ACC112 (cell line): ENCODE results near the gene CAMTA1.

ENCODE experiments used
- H2AFZ ChIP-seq: fragments of 200-600 bp; sonication (generic); one replicate; pipeline ENCODE4 v1.6.0; 2017; ENCODE audit warnings: antibody characterized with exemption, low read length; ENCODE audit not compliant: unreplicated experiment
- H3K27ac ChIP-seq: fragments of 200-600 bp; sonication (generic); 2 replicates; pipeline ENCODE4 v1.5.1; 2014; ENCODE audit warnings: low read depth, mild to moderate bottlenecking, antibody characterized with exemption, low read length, moderate library complexity
- H3K27me3 ChIP-seq: fragments of 200-600 bp; sonication (generic); 2 replicates; pipeline ENCODE4 v1.6.1; 2014; ENCODE audit warnings: mild to moderate bottlenecking, antibody characterized with exemption, low read length, moderate library complexity, mixed read lengths; ENCODE audit not compliant: insufficient read depth
- H3K36me3 ChIP-seq: fragments of 200-600 bp; sonication (generic); 2 replicates; pipeline ENCODE4 v1.6.1; 2016; ENCODE audit warnings: mild to moderate bottlenecking, antibody characterized with exemption, low read length, moderate library complexity, mixed read lengths; ENCODE audit not compliant: insufficient read depth
- H3K4me1 ChIP-seq: fragments of 200-600 bp; sonication (generic); one replicate; pipeline ENCODE4 v1.6.1; 2016; ENCODE audit warnings: low read length, mixed read lengths; ENCODE audit not compliant: insufficient read depth, unreplicated experiment, control insufficient read depth
- H3K4me3 ChIP-seq: fragments of 200-600 bp; sonication (generic); 2 replicates; pipeline ENCODE4 v1.5.1; 2014; ENCODE audit warnings: mild to moderate bottlenecking, low read depth, low read length
- H3K79me2 ChIP-seq: fragments of 200-600 bp; sonication (generic); one replicate; pipeline ENCODE4 v1.6.0; 2016; ENCODE audit warnings: low read length; ENCODE audit not compliant: control insufficient read depth, unreplicated experiment, insufficient read depth

The CAMTA1 gene

DNA sequence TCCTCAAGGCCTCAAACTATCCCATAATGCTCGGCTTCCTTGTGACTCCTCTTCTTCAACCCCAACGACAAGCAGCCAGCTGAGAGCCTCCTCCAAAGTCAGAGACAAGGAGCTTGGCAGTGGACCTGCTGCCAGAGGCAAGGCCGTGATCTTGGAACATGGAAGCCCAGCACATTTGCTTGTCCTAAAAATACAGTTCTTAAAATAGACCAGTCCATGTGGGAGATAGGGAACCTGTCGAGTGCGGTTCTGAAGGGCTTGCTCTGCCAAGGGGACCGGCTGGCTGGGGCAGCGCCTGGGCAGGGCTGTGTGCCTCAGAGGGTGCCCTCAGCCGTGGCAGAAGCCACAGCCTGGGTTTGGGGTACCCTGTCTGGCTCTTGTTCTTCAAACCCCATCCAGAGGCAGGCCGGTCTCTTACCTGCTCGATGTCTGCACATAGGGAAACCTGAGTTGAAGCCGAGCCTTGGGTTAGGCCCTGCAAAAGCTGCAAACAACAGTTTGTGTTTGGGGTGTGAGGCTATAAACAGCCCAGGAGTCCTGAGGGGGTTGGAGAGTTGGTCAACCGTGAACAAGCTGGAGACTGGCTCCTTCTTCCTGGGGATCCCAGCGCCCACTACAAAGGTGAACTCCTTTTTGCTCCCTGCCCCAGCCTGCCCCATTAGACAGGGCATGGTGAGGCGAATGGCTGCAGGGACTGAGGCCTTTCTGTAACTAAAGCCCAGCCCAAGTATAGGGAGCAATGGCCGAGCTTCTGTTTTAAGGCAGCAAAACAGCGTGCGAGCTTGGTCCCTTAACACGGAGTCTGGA is 228.8 kb downstream of the CAMTA1 start:
- Histone ChIP-seq H3K4me1 (no peaks in the 10 kb centered on the region), H3K27ac (no peak overlapping the region)

DNA sequence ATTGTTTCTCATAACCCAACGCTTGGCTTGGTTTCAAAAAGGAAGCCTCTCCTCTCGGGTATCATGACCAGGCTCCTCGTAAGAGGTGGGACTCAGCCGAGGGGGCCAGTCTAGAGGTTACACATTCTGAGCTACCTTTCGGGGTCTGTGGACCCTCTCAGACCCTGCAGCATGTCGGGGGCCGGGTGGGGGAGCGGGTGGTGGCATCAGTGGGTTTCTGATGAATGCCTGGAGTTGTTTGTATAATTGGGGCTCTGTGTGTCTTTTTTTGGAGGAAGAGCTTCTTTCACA is 229.3 kb downstream of the CAMTA1 start:
- peaks cover 48% of the 10 kb centered on the region for H3K27me3 ChIP-seq
- H3K79me2 ChIP-seq = no peaks in the 10 kb centered on the region
- H3K27ac ChIP-seq = no peak overlapping the region
- no peak overlapping the region for H2AFZ ChIP-seq
- H3K36me3 ChIP-seq = no peaks in the 10 kb centered on the region
- H3K4me1 ChIP-seq = no peaks in the 10 kb centered on the region
- no peak overlapping the region for H3K4me3 ChIP-seq

More for the DNA sequence above, 228.8 kb downstream of the CAMTA1 start:
- H3K79me2 ChIP-seq = no peaks in the 10 kb centered on the region
- no peak overlapping the region for H3K4me3 ChIP-seq
- H2AFZ ChIP-seq = no peak overlapping the region
- H3K36me3 ChIP-seq = no peaks in the 10 kb centered on the region
- peaks cover 48% of the 10 kb centered on the region for H3K27me3 ChIP-seq

DNA sequence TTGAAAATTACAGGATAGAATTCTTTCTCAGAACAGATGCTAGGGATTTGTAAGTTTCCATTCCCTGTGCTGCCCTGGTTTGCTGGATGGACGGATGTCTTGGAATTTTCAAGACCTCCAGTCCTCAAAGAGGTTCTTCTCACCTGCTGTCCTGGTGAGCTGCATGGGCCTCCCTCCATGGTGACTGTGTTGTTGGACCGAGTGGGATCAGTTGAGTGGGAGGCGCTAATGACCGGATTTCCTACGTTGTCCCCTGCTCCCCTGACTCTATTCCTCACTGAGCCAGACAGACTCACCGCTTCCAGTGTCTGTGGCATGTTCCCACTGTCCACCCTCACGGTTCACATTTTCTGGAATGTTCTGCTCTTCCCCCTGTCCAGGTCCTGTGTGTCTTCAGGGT is 229.8 kb downstream of the CAMTA1 start:
- peaks cover 47% of the 10 kb centered on the region for H3K27me3 ChIP-seq
- no peak overlapping the region for H2AFZ ChIP-seq
- no peak overlapping the region for H3K27ac ChIP-seq
- H3K4me1 ChIP-seq = no peaks in the 10 kb centered on the region
- H3K36me3 ChIP-seq = no peaks in the 10 kb centered on the region
- H3K4me3 ChIP-seq = no peak overlapping the region
- no peaks in the 10 kb centered on the region for H3K79me2 ChIP-seq

DNA sequence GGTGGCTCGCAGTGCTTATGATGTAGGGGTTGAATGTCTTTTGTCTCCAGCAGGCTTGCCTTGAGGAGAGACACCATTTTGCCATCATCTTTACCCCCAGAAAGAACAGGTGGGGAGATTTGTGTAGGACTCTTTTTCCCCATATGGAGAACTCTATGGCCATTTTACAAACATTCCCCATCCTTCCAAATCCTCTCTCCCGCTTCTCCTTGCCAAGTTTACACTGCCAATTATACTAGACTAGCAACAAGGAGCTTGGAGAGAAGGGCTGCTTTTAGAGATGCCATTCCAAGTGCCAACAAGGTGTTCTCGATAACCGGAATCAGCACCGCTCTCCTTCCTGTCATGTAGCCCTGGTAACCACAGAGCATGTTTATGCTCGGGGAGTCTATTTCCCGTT is 233.1 kb downstream of the CAMTA1 start:
- Histone ChIP-seq H3K36me3 (no peaks in the 10 kb centered on the region), H3K27me3 (peaks cover 59% of the 10 kb centered on the region), H3K4me1 (no peaks in the 10 kb centered on the region), H3K4me3 (no peak overlapping the region), H3K79me2 (no peaks in the 10 kb centered on the region), H2AFZ (no peak overlapping the region), H3K27ac (no peak overlapping the region)

DNA sequence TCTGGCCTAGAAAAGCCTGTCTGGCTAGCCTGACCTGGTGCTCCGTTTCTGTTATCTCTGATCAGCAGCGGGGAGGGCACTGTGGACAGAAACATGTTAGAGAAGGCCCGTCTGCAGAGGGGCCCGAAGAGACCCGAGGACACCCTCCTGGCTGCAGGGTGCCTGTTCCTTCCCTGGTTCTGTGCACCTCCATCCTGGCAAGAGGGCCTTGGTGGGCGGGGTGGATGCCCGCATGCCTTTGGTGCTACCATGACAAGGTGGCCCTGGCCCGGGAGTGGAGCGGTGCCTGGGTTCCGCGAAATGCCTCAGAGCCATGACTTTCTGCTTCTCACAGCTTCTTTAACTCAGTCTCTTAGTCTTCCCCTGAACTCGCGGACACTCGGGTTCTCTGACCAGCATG is 233.6 kb downstream of the CAMTA1 start:
- peaks cover 61% of the 10 kb centered on the region for H3K27me3 ChIP-seq
- no peaks in the 10 kb centered on the region for H3K79me2 ChIP-seq
- H3K27ac ChIP-seq = no peak overlapping the region
- H3K36me3 ChIP-seq = no peaks in the 10 kb centered on the region
- H3K4me3 ChIP-seq = no peak overlapping the region
- H2AFZ ChIP-seq = no peak overlapping the region
- no peaks in the 10 kb centered on the region for H3K4me1 ChIP-seq

DNA sequence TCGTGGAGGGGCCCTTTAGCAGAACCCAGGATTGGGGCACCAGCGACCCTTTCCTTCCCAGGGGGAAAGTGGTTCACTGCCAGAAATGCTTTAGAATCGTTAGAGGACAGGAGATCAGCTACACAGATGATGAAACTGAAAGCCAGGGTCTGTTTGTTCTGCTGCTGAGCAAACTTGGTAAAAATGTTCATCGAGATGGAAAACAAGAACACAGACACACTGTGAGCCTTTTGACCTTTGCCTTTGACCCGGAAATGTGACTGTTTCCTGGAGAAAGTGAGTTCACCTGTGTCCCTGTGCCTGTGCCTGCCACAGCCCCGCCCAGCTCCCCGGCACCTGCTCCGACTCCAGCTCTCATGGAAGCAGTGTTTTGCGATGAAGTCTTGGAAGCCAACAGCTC is 234.3 kb downstream of the CAMTA1 start:
- Histone ChIP-seq H3K27me3 (peaks cover 67% of the 10 kb centered on the region), H3K4me1 (no peaks in the 10 kb centered on the region), H3K27ac (no peak overlapping the region), H3K79me2 (no peaks in the 10 kb centered on the region), H3K4me3 (no peak overlapping the region), H3K36me3 (no peaks in the 10 kb centered on the region), H2AFZ (no peak overlapping the region)

DNA sequence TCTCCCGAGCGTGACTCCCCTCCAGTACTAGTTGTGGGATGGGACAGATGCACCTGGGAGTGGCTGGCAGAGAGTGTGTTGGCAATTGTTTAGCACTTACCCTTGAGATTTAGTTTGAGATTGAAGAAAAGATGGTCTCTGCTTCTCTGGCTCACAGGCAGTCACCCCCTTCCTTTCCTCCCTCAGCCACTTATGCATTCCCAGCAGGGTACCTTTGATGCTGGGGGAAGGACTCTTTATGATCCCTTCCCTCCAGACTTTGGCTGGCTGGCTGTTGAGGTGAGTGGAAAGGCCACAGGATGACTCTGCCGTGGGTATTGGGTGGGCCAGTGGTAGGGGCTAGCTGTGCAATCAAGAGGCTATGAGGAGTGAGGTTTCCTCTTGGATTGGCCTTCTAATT is 236.8 kb downstream of the CAMTA1 start:
- Histone ChIP-seq H3K27ac (no peak overlapping the region), H2AFZ (no peak overlapping the region)

DNA sequence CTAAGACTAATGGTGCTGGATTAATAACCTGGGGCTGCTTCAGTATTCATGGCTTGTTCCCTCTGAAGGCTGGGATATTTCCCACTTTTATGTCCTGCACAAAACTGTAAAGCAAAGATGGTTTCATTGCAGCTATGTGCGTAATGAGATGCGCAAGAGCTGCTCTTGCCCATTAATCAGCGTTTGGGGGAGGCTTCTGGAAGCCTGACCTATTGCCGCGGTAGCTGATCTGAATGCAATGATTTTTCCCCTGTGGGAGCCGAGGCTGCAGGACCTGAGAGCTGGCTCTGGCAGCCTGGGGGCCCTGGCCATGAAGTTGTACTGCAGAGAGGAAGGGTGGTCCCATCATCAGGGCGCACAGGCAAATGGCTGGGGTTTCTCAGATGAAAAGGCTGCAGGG is 239.8 kb downstream of the CAMTA1 start:
- Histone ChIP-seq H3K36me3 (no peaks in the 10 kb centered on the region), H3K27me3 (peaks cover 59% of the 10 kb centered on the region), H3K4me1 (no peaks in the 10 kb centered on the region), H2AFZ (no peak overlapping the region), H3K27ac (no peak overlapping the region), H3K79me2 (no peaks in the 10 kb centered on the region), H3K4me3 (no peak overlapping the region)

More for the DNA sequence above, 236.8 kb downstream of the CAMTA1 start:
- Histone ChIP-seq H3K36me3 (no peaks in the 10 kb centered on the region), H3K4me1 (no peaks in the 10 kb centered on the region), H3K79me2 (no peaks in the 10 kb centered on the region), H3K4me3 (no peak overlapping the region), H3K27me3 (peaks cover 62% of the 10 kb centered on the region)

DNA sequence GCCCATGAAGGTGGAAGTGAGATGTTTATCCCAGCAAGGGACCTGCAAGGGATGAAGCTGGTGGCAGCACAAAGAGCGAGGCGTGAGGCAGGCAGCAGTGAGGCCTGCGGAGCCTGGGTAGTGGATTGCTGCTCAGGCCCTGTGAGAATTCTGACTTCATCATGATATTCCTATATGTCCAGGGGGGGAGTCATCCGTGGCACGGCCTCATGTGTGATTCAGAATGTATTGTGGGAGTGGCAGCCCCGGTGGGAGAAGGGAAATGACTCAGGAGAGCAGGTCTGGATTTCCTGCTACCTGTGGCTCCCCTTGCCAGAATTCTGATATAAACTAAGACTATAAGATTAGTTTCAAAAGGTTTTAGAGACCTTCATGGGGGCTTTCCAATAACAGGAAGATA is 240.9 kb downstream of the CAMTA1 start:
- Histone ChIP-seq H3K27ac (no peak overlapping the region), H3K27me3 (peaks cover 50% of the 10 kb centered on the region), H3K4me3 (no peak overlapping the region), H3K4me1 (no peaks in the 10 kb centered on the region), H2AFZ (no peak overlapping the region), H3K79me2 (no peaks in the 10 kb centered on the region), H3K36me3 (no peaks in the 10 kb centered on the region)

DNA sequence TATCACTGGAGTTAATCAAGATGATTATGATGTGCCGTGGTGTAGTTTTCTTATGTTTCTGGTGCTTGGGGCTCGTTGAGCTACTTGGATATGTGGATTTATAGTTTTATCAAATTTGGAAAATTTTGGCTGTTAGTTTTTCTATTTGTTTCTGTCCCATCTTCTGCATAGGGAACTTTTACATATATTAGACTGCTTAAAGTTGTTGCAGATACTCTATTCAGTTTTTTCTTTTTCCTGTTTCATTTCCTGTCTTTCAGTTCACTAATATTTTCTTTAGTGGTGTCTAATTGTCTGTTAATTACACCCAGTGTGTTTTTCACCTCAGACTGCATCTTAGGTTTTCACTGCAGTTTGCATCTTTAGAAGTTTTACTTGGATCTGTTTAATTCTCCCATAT is 247.7 kb downstream of the CAMTA1 start:
- Histone ChIP-seq H3K79me2 (no peaks in the 10 kb centered on the region), H2AFZ (no peak overlapping the region), H3K4me3 (no peak overlapping the region), H3K27ac (no peak overlapping the region), H3K27me3 (peaks cover 29% of the 10 kb centered on the region), H3K4me1 (no peaks in the 10 kb centered on the region), H3K36me3 (no peaks in the 10 kb centered on the region)

DNA sequence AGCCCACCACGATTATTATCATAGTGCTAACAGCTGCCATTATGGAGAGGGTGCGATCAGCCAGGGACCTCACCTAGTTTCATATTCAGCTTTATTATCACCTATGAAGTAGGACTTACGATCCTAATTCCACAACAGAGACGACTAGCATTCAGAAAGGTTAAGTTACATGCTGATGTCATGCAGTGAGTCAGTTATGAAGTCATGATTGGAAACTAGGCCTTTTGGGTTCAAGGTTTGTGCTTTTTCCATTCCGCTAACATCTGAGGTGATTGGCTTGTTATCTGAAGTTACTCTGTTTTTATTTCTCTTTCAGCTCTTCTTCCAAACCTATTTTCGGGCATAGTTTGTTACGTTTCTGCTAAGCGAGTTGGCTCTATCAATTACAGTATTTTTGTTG is 251.1 kb downstream of the CAMTA1 start:
- no peaks in the 10 kb centered on the region for H3K36me3 ChIP-seq
- H3K27ac ChIP-seq = no peak overlapping the region
- no peaks in the 10 kb centered on the region for H3K4me1 ChIP-seq
- H3K27me3 ChIP-seq = peaks cover 39% of the 10 kb centered on the region
- no peaks in the 10 kb centered on the region for H3K79me2 ChIP-seq
- H2AFZ ChIP-seq = no peak overlapping the region
- no peak overlapping the region for H3K4me3 ChIP-seq
